Mesendoderm (in vitro differentiated cells): ENCODE data around the gene SDK2.

Experiments used
- DNase-seq: peaks from one replicate; pipeline ENCODE4 v3.0.0; 2013
- H2AK5ac ChIP-seq: 2 replicates; pipeline ENCODE4 v1.6.1; 2013; ENCODE audit warnings: low read length, inconsistent platforms
- H2BK120ac ChIP-seq: 2 replicates; pipeline ENCODE4 v1.6.1; 2013; ENCODE audit warnings: low read depth, mild to moderate bottlenecking, low read length, moderate library complexity, mixed read lengths
- H2BK15ac ChIP-seq: replicated peaks from 2 replicates; pipeline ENCODE4 v1.6.1; 2013; ENCODE audit warnings: low read depth, mild to moderate bottlenecking, moderate library complexity
- H2BK5ac ChIP-seq: 2 replicates; pipeline ENCODE4 v1.6.1; 2013; ENCODE audit warnings: low read length, inconsistent platforms
- H3K18ac ChIP-seq: 2 replicates; pipeline ENCODE4 v1.6.1; 2013; ENCODE audit warnings: mild to moderate bottlenecking, low read length, mixed read lengths
- H3K23ac ChIP-seq: one replicate; pipeline ENCODE4 v1.6.1; 2013; ENCODE audit warnings: low read length
- H3K27ac ChIP-seq: 2 replicates; pipeline ENCODE4 v1.5.1; 2013; ENCODE audit warnings: low read depth, mild to moderate bottlenecking, inconsistent platforms, low read length, moderate library complexity
- H3K27me3 ChIP-seq: 2 replicates; pipeline ENCODE4 v1.6.1; 2013; ENCODE audit warnings: low read length, control low read depth, mild to moderate bottlenecking, inconsistent platforms; ENCODE audit not compliant: insufficient read depth, poor library complexity
- H3K36me3 ChIP-seq: 2 replicates; pipeline ENCODE4 v1.6.1; 2013; ENCODE audit warnings: low read length, inconsistent platforms; ENCODE audit not compliant: control insufficient read depth, insufficient read depth
- H3K4ac ChIP-seq: one replicate; pipeline ENCODE4 v1.6.1; 2013; ENCODE audit warnings: low read depth, mild to moderate bottlenecking, low read length, moderate library complexity
- H3K4me1 ChIP-seq: 2 replicates; pipeline ENCODE4 v1.6.1; 2013; ENCODE audit warnings: low read depth, low read length, inconsistent platforms; ENCODE audit not compliant: control insufficient read depth
- H3K4me2 ChIP-seq: 2 replicates; pipeline ENCODE4 v1.6.1; 2013; ENCODE audit warnings: low read length
- H3K4me3 ChIP-seq: 2 replicates; pipeline ENCODE4 v1.5.1; 2013; ENCODE audit warnings: mild to moderate bottlenecking, low read length
- H3K56ac ChIP-seq: one replicate; pipeline ENCODE4 v1.6.1; 2013; ENCODE audit warnings: low read length
- H3K79me1 ChIP-seq: 2 replicates; pipeline ENCODE4 v1.6.1; 2013; ENCODE audit warnings: low read length, inconsistent platforms
- H3K79me2 ChIP-seq: 2 replicates; pipeline ENCODE4 v1.6.1; 2013; ENCODE audit warnings: mild to moderate bottlenecking, low read length; ENCODE audit not compliant: control insufficient read depth, insufficient read depth
- H3K9ac ChIP-seq: 2 replicates; pipeline ENCODE4 v1.6.1; 2013; ENCODE audit warnings: low read length, inconsistent platforms
- H4K5ac ChIP-seq: one replicate; pipeline ENCODE4 v1.6.1; 2013; ENCODE audit warnings: low read length
- H4K8ac ChIP-seq: one replicate; pipeline ENCODE4 v1.6.1; 2013; ENCODE audit warnings: low read depth, mild to moderate bottlenecking, control low read depth, low read length, moderate library complexity
- WGBS: extraction: QIAGEN DNeasy Blood & Tissue Kit; methylation state at CpG from one replicate; pipeline ENCODE4 v1.1.7; 2013; ENCODE audit warnings: low lambda C conversion rate, missing lambda C conversion rate; ENCODE audit not compliant: insufficient coverage; ENCODE audit errors: extremely low coverage; 5-methylcytosine and 5-hydroxymethylcytosine counted together

The SDK2 gene

DNA sequence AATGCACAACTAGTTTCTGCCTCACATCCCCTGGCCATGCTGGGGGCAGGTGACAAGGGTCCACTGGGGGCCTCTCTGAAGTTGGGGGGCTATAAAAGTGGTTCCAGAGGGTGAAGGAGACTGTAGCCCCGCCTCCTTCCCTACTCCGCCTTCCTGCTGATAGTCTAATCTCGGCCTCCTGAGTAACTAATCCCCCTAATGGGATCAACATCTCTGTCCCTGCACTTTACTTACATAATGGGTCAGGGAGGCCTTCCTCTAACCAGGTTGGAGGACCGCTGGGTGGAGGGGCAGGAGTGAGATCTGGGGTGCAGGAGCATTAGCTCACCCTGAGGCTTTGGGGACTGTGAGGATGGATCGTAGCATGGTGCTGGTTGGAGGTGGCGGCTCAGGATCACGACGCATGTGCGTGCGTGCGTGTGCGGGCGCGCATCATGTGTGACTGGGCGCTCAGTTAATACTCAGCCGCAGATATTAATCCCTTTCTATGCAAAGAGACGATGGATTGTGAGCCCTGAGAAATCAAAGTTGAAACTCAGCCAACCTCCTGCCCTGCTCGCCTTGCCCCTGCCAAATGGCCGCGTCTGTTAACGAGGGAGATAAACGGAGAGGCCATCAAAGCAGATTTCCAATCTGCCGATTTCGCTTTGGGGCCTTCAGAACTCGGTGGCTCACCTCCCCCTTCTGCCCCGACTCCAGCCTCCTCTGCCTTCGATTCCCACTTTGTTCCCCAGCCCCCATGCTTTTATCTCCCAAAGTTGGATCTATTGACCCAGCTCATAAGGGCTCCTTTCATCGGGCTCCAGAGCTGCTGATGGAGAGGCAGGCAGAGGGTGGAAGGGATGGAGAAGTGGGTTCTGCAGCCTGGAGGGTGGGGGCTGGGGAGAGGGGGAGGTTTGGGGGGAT, 107.3 kb downstream of the SDK2 start:
- H2AK5ac ChIP-seq: peak overlapping the region; percentile 39
- H3K36me3 ChIP-seq: no peaks in the 10 kb centered on the region
- H3K27ac ChIP-seq: no peak overlapping the region
- no peak overlapping the region for H3K4me3 ChIP-seq
- peak overlapping the region; percentile 84 for H3K56ac ChIP-seq
- H2BK120ac ChIP-seq: peak overlapping the region; percentile 8
- no peak overlapping the region for H3K4me2 ChIP-seq
- H3K9ac ChIP-seq: peak overlapping the region; percentile 49
- H3K4me1 ChIP-seq: peaks cover 26% of the 10 kb centered on the region
- no peaks in the 10 kb centered on the region for H3K27me3 ChIP-seq
- no peaks in the 10 kb centered on the region for H3K79me1 ChIP-seq
- no peak overlapping the region for H3K23ac ChIP-seq
- H4K5ac ChIP-seq: no peak overlapping the region
- H4K8ac ChIP-seq: no peak overlapping the region
- peak overlapping the region; percentile 11 for H3K18ac ChIP-seq
- peak overlapping the region; percentile 93 for H2BK5ac ChIP-seq
- no peak overlapping the region for H2BK15ac ChIP-seq
- peak; percentile 79 for DNase-seq
- no peak overlapping the region for H3K4ac ChIP-seq
- no peaks in the 10 kb centered on the region for H3K79me2 ChIP-seq
- WGBS: no CpG with 5 or more reads among the region's 28 CpGs

- H3K27ac ChIP-seq: no peak overlapping the region
- no peaks in the 10 kb centered on the region for H3K79me1 ChIP-seq
- WGBS: no CpG with 5 or more reads among the region's 6 CpGs
- H2BK120ac ChIP-seq: no peak overlapping the region
- no peak overlapping the region for H3K4me2 ChIP-seq
- no peak overlapping the region for H3K23ac ChIP-seq
- no peaks in the 10 kb centered on the region for H3K36me3 ChIP-seq
- H4K5ac ChIP-seq: no peak overlapping the region
- H3K4me1 ChIP-seq: peaks cover 34% of the 10 kb centered on the region
- H3K27me3 ChIP-seq: no peaks in the 10 kb centered on the region
- H2BK15ac ChIP-seq: no peak overlapping the region
- H3K79me2 ChIP-seq: no peaks in the 10 kb centered on the region
- peak overlapping the region; percentile 63 for H3K56ac ChIP-seq
- no peak for DNase-seq
- no peak overlapping the region for H2BK5ac ChIP-seq
- H3K4me3 ChIP-seq: no peak overlapping the region
- no peak overlapping the region for H2AK5ac ChIP-seq
- H4K8ac ChIP-seq: no peak overlapping the region
- H3K18ac ChIP-seq: no peak overlapping the region
- no peak overlapping the region for H3K9ac ChIP-seq
- H3K4ac ChIP-seq: no peak overlapping the region
Measured at GRCh38 chr17:73535746-73536145, 108.5 kb downstream of the SDK2 start.

DNA sequence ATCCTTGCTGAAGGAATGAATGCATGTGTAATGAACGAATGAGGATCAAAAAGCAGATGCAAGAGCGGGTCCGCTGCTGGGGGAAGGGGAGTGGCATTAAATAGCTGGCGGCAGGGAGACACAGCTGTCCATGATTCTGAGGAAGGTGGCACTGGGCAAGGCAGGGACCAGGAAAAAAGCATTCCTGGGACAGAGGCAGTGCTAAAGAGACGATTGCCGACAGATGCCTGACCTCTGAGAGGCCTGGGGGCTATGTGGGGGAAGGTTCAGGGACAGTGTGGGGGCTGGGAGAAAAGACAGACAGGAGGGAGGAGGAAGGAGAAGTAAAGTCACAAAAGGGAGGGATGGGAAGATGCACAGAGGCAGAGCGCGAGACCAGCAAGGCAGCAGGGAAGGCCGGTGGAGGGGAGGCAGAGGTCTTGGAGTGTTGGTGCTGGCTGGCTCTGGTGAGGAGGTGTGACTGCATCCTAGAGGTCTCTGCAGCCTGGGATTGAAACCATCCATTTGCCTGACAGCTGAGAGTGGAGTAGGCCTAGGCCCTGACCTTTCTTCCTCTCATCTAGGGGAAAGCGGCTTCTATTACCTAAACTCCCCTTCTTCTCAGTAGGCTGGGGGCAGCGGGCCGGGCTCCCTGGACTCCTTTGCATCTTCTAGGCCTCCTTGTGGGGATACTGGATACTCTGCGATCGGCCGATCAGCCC, 109.9 kb downstream of the SDK2 start:
- Histone ChIP-seq H3K56ac (peak overlapping the region; percentile 51), H3K27me3 (no peaks in the 10 kb centered on the region), H2BK120ac (no peak overlapping the region), H3K23ac (no peak overlapping the region), H3K4me3 (no peak overlapping the region), H2BK15ac (no peak overlapping the region), H3K79me2 (no peaks in the 10 kb centered on the region), H3K36me3 (no peaks in the 10 kb centered on the region), H2BK5ac (peak overlapping the region; percentile 11), H3K79me1 (no peaks in the 10 kb centered on the region), H3K4me2 (no peak overlapping the region), H3K18ac (no peak overlapping the region), H3K9ac (peak overlapping the region; percentile 41), H3K4ac (no peak overlapping the region), H4K5ac (no peak overlapping the region), H3K27ac (no peak overlapping the region), H2AK5ac (peak overlapping the region; percentile 2), H3K4me1 (peaks cover 40% of the 10 kb centered on the region), H4K8ac (no peak overlapping the region)
- WGBS: no CpG with 5 or more reads among the region's 15 CpGs
- no peak for DNase-seq

DNA sequence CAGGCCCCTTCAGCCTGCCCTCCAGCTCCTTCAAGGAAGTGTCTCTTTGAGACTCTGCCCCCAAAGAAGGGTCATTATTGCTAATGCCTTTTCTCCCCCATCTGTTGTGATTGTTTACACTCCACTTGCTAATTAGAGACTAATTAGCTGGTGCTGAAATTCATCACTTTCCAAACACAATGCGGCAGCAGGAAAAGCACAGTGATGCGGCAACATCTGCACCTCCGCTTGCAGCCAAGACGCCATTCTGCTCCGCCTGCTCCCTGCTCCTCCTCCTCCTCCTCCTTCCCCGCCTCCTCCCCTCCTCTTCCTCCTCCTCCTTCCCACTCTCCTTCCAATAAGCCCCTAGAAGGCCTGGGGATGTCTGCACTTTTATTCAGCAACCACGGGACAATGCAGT, 110.5 kb downstream of the SDK2 start:
- Histone ChIP-seq H3K79me1 (no peaks in the 10 kb centered on the region), H3K27ac (no peak overlapping the region)
- WGBS: no CpG with 5 or more reads among the region's 7 CpGs

DNA sequence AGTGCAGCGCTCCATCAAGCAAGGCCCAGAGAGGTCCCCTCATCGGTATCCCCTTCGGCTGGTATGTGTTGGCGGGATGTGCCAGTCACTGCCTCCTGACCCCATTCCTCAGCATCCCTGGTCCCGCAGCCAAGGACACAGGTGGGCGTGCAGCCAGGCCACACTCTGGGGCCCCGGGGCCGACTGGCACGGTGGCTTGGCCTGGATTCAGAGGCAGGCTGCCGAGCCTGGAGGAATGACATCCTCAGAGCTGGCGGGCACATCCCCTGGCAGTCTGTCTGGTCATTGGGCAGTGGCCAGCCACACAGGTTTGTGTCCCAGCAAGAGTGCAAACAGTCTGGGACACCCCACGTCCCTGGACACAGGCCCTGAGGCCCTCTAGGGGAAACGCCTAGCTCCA, 111.1 kb downstream of the SDK2 start:
- peak overlapping the region; percentile 39 for H3K4ac ChIP-seq

More for the DNA sequence above, 110.5 kb downstream of the SDK2 start:
- no peak overlapping the region for H3K18ac ChIP-seq
- no peak overlapping the region for H3K23ac ChIP-seq
- H3K4me2 ChIP-seq: no peak overlapping the region
- H3K79me2 ChIP-seq: no peaks in the 10 kb centered on the region
- no peak overlapping the region for H4K8ac ChIP-seq
- peak overlapping the region; percentile 51 for H3K56ac ChIP-seq
- no peak overlapping the region for H3K4me3 ChIP-seq
- H4K5ac ChIP-seq: no peak overlapping the region
- H3K4me1 ChIP-seq: peaks cover 40% of the 10 kb centered on the region
- H2AK5ac ChIP-seq: no peak overlapping the region
- DNase-seq: peak; percentile 67
- no peak overlapping the region for H2BK15ac ChIP-seq
- H3K27me3 ChIP-seq: no peaks in the 10 kb centered on the region
- no peak overlapping the region for H3K4ac ChIP-seq
- H2BK120ac ChIP-seq: no peak overlapping the region
- no peak overlapping the region for H2BK5ac ChIP-seq
- H3K36me3 ChIP-seq: no peaks in the 10 kb centered on the region
- H3K9ac ChIP-seq: no peak overlapping the region

More for the DNA sequence above, 111.1 kb downstream of the SDK2 start:
- Histone ChIP-seq H3K79me1 (no peaks in the 10 kb centered on the region), H2BK15ac (no peak overlapping the region), H3K27ac (peak overlapping the region; percentile 6), H3K56ac (peak overlapping the region; percentile 61), H3K79me2 (no peaks in the 10 kb centered on the region), H3K18ac (peak overlapping the region; percentile 15), H4K8ac (no peak overlapping the region), H3K4me1 (peaks cover 40% of the 10 kb centered on the region), H3K36me3 (no peaks in the 10 kb centered on the region), H3K27me3 (no peaks in the 10 kb centered on the region), H2AK5ac (peak overlapping the region; percentile 13), H3K4me2 (no peak overlapping the region), H2BK120ac (no peak overlapping the region), H2BK5ac (peak overlapping the region; percentile 81), H3K4me3 (no peak overlapping the region), H4K5ac (no peak overlapping the region), H3K9ac (peak overlapping the region; percentile 1), H3K23ac (no peak overlapping the region)
- no CpG with 5 or more reads among the region's 13 CpGs for WGBS
- no peak for DNase-seq
